IMR-90 (cell line): ENCODE data around the gene EPM2AIP1. TPM values are rescaled to one million over a fixed set of nuclear protein-coding genes. Genes with fewer than 3 reads are reported as not detected.

Experiments used
- ATAC-seq: fragments of 200-7000 bp; cut with Tn5 transposase; 2 replicates; pipeline ENCODE4 v1.9.1; 2020; ENCODE audit warnings: low read depth, mild to moderate bottlenecking, moderate library complexity
- BruUV-seq: library from RNA; stranded (reverse); fragments of 400-500 nt; replicated peaks from 2 replicates; lab custom pipeline; 2021; lab: Mats Ljungman, UMichigan
- CTCF ChIA-PET: fragments of 300-600 bp; formaldehyde crosslinking; extraction: SDS; loops from one replicate; lab custom pipeline; 2021; ENCODE audit warnings: antibody characterized with exemption; lab: Yijun Ruan, JAX
- POLR2A ChIA-PET: fragments of 300-600 bp; sonication (Branson Sonifier 250); formaldehyde crosslinking; loops from one replicate; lab custom pipeline; 2022; ENCODE audit warnings: antibody characterized with exemption; ENCODE audit not compliant: unreplicated experiment; lab: Charles Lee
- DNase-seq: peaks from one replicate; pipeline ENCODE4 v3.0.0; 2013
- H2AFZ ChIP-seq: replicated peaks from 2 replicates; pipeline ENCODE3; 2013; ENCODE audit warnings: low read length, mild to moderate bottlenecking; ENCODE audit not compliant: poor library complexity
- H2AK5ac ChIP-seq: 2 replicates; pipeline ENCODE4 v1.6.1; 2013; ENCODE audit warnings: low read depth, low read length, inconsistent platforms
- H2AK9ac ChIP-seq: replicated peaks from 2 replicates; pipeline ENCODE3; 2013; ENCODE audit warnings: mild to moderate bottlenecking, low read depth, low read length, moderate library complexity; ENCODE audit not compliant: poor library complexity
- H2BK120ac ChIP-seq: 2 replicates; pipeline ENCODE4 v1.6.1; 2013; ENCODE audit warnings: low read depth, low read length, inconsistent platforms
- H2BK15ac ChIP-seq: 3 replicates; pipeline ENCODE4 v1.6.1; 2013; ENCODE audit warnings: low read depth, low read length, inconsistent platforms
- H2BK20ac ChIP-seq: 2 replicates; pipeline ENCODE4 v1.6.1; 2013; ENCODE audit warnings: low read depth, mild to moderate bottlenecking, inconsistent platforms, low read length, moderate library complexity
- H2BK5ac ChIP-seq: 2 replicates; pipeline ENCODE4 v1.6.1; 2013; ENCODE audit warnings: mild to moderate bottlenecking, low read depth, low read length, inconsistent platforms; ENCODE audit not compliant: poor library complexity, severe bottlenecking
- H3K14ac ChIP-seq: replicated peaks from 2 replicates; pipeline ENCODE4 v1.6.1; 2013; ENCODE audit warnings: low read depth, low read length, inconsistent platforms
- H3K18ac ChIP-seq: 2 replicates; pipeline ENCODE4 v1.6.1; 2013; ENCODE audit warnings: low read depth, low read length, control low read depth
- H3K23ac ChIP-seq: 2 replicates; pipeline ENCODE4 v1.6.1; 2013; ENCODE audit warnings: low read depth, low read length, inconsistent platforms
- H3K27ac ChIP-seq: 2 replicates; pipeline ENCODE4 v1.5.1; 2013; ENCODE audit warnings: mild to moderate bottlenecking, control low read depth, low read length; ENCODE audit not compliant: insufficient read depth
- H3K27me3 ChIP-seq: 2 replicates; pipeline ENCODE4 v1.6.1; 2013; ENCODE audit warnings: low read length; ENCODE audit not compliant: control insufficient read depth, insufficient read depth
- H3K36me3 ChIP-seq: 2 replicates; pipeline ENCODE4 v1.6.1; 2013; ENCODE audit warnings: low read length, mixed read lengths; ENCODE audit not compliant: control insufficient read depth, insufficient read depth
- H3K4ac ChIP-seq: 2 replicates; pipeline ENCODE4 v1.6.1; 2013; ENCODE audit warnings: low read depth, low read length, inconsistent platforms
- H3K4me1 ChIP-seq: 2 replicates; pipeline ENCODE4 v1.6.1; 2013; ENCODE audit warnings: low read length, mixed read lengths; ENCODE audit not compliant: control insufficient read depth, insufficient read depth
- H3K4me2 ChIP-seq: 2 replicates; pipeline ENCODE4 v1.6.1; 2013; ENCODE audit warnings: low read depth, mild to moderate bottlenecking, control low read depth, low read length, moderate library complexity
- H3K4me3 ChIP-seq: 2 replicates; pipeline ENCODE4 v1.5.1; 2013; ENCODE audit warnings: low read depth, mild to moderate bottlenecking, control low read depth, low read length, moderate library complexity; ENCODE audit not compliant: insufficient read depth
- H3K56ac ChIP-seq: 2 replicates; pipeline ENCODE4 v1.6.1; 2013; ENCODE audit warnings: low read length, inconsistent platforms; ENCODE audit not compliant: insufficient read depth; ENCODE audit errors: extremely low read depth
- H3K79me1 ChIP-seq, 2 experiments: 2 replicates each; pipeline ENCODE4 v1.6.1; 2013; ENCODE audit warnings: low read length in 2 of 2, inconsistent platforms in 1 of 2, low read depth in 1 of 2
- H3K9ac ChIP-seq: 2 replicates; pipeline ENCODE4 v1.6.1; 2013; ENCODE audit warnings: low read depth, low read length, control low read depth
- H3K9me1 ChIP-seq: 2 replicates; pipeline ENCODE4 v1.6.1; 2013; ENCODE audit warnings: low read length, inconsistent platforms; ENCODE audit not compliant: insufficient read depth
- H3K9me3 ChIP-seq: 2 replicates; pipeline ENCODE4 v1.6.1; 2013; ENCODE audit warnings: low read length; ENCODE audit not compliant: control insufficient read depth, insufficient read depth
- H4K20me1 ChIP-seq: 2 replicates; pipeline ENCODE4 v1.6.1; 2013; ENCODE audit warnings: low read length, inconsistent platforms; ENCODE audit not compliant: insufficient read depth
- H4K5ac ChIP-seq: 2 replicates; pipeline ENCODE4 v1.6.1; 2013; ENCODE audit warnings: mild to moderate bottlenecking, low read depth, low read length, control low read depth
- H4K8ac ChIP-seq, 2 experiments: 2 replicates each; pipeline ENCODE4 v1.6.1; 2013; ENCODE audit warnings: low read depth in 2 of 2, low read length in 2 of 2, control low read depth in 1 of 2, inconsistent platforms in 1 of 2
- H4K91ac ChIP-seq: 2 replicates; pipeline ENCODE4 v1.6.1; 2013; ENCODE audit warnings: low read depth, low read length, inconsistent platforms; ENCODE audit not compliant: insufficient read depth
- BHLHE40 ChIP-seq: fragments of 150-350 bp; IDR thresholded peaks from 2 replicates; pipeline ENCODE4 v1.6.1; 2016; ENCODE audit warnings: mild to moderate bottlenecking, low read depth, low read length
- CHD1 ChIP-seq: IDR thresholded peaks from 2 replicates; pipeline ENCODE4 v1.6.1; 2012; ENCODE audit warnings: low read depth, low read length, improper control_type of control experiment
- ELK1 ChIP-seq: fragments of 150-350 bp; IDR thresholded peaks from 2 replicates; pipeline ENCODE4 v1.6.1; 2016; ENCODE audit warnings: low read depth, mild to moderate bottlenecking, low read length, moderate library complexity, borderline replicate concordance
- FOS ChIP-seq: fragments of 150-350 bp; IDR thresholded peaks from 2 replicates; pipeline ENCODE4 v1.6.1; 2016; ENCODE audit warnings: low read depth, low read length
- MAFK ChIP-seq: IDR thresholded peaks from 2 replicates; pipeline ENCODE4 v1.6.1; 2012; ENCODE audit warnings: low read depth, low read length, improper control_type of control experiment
- NFE2L2 ChIP-seq: fragments of 150-350 bp; IDR thresholded peaks from 2 replicates; pipeline ENCODE4 v1.6.1; 2016; ENCODE audit warnings: low read depth, mild to moderate bottlenecking, low read length
- RCOR1 ChIP-seq: IDR thresholded peaks from 2 replicates; pipeline ENCODE4 v1.6.1; 2012; ENCODE audit warnings: mild to moderate bottlenecking, low read length, improper control_type of control experiment; ENCODE audit not compliant: insufficient replicate concordance
- RFX5 ChIP-seq: IDR thresholded peaks from 2 replicates; pipeline ENCODE4 v1.8.0; 2012; ENCODE audit warnings: low read depth, mild to moderate bottlenecking, low read length, moderate library complexity
- SMC3 ChIP-seq: fragments of 150-350 bp; IDR thresholded peaks from 2 replicates; pipeline ENCODE4 v1.6.1; 2016; ENCODE audit warnings: low read depth, mild to moderate bottlenecking, antibody characterized with exemption, low read length, moderate library complexity
- WGBS, 2 experiments: methylation state at CpG; one replicate each; pipeline versions ENCODE4 v1.1.5 to v1.1.7; 2013; ENCODE audit warnings: missing lambda C conversion rate in 2 of 2; ENCODE audit not compliant: insufficient read length in 1 of 2; ENCODE audit errors: extremely low coverage in 2 of 2; 5-methylcytosine and 5-hydroxymethylcytosine counted together
- dilution Hi-C: fragments of 300-500 bp; cut with HindIII; formaldehyde crosslinking; loops from one replicate; pipeline ENCODE4 v1.14.3; 2018; ENCODE audit warnings: low sequenced_read_pairs; ENCODE audit not compliant: unreplicated experiment
- in situ Hi-C: fragments of 300-500 bp; cut with MboI; formaldehyde crosslinking; loops from 3 replicates; pipeline ENCODE4 v1.14.3; 2019; ENCODE audit warnings: low sequenced_read_pairs, inconsistent platforms, mixed read lengths
- intact Hi-C: fragments of 100-400 bp; cut with micrococcal nuclease; formaldehyde crosslinking; loops from 2 replicates; pipeline ENCODE4 v1.10.0; 2022
- polyA plus RNA-seq, 3 experiments: library from polyadenylated mRNA; depleted of rRNA; stranded (reverse); fragments of >200 nt; gene quantifications; 2 replicates each; pipeline ENCODE4 v1.2.3, GENCODE V29; 2012; ENCODE audit warnings: low replicate concordance in 1 of 3
- total RNA-seq: library from RNA; depleted of rRNA; stranded (reverse); fragments of >200 nt; gene quantifications from 2 replicates; pipeline ENCODE4 v1.2.3, GENCODE V29; 2012
- TF ChIP-seq, protein P1 (sequence below): conservative IDR thresholded peaks from 2 replicates; pipeline ENCODE4 v1.5.1; 2012; ENCODE audit warnings: mild to moderate bottlenecking, low read depth, low read length, improper control_type of control experiment

The EPM2AIP1 gene
- total and polyA plus RNA-seq, 2 of the 4 experiments (the other 2 are of a cell fraction), result 6.4 to 13.4 TPM

DNA sequence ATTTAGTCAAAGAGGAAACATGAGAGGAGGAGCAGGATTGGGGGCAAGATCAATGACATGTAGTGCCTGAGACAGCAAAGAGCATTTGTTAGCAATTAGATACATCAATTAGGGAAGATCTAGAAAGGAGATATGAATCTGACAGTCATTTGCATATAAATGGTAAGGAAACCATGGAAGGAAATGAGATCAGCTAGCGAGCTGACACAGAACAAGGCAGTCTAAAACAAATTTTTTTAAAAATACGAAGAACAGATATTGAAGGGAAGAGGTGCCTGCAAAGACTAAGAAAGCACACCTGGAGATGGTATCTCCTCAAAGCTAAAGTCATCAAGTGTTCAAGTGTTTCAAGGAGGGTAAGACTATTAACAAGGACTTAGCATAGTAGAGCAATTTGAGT is 4.6 kb downstream of the EPM2AIP1 start:
- no peaks in the 10 kb centered on the region for H3K27me3 ChIP-seq
- no peak overlapping the region for H4K91ac ChIP-seq
- H2AK9ac ChIP-seq, result no peak overlapping the region
- no peak overlapping the region for H3K14ac ChIP-seq
- no peaks in the 10 kb centered on the region for H3K9me1 ChIP-seq
- H2BK120ac ChIP-seq, result no peak overlapping the region
- no peak overlapping the region for H3K4me2 ChIP-seq
- in situ Hi-C loops (no loop called here), intact Hi-C loops (no loop called here), dilution Hi-C loops (no loop called here)
- DNase-seq, result no peak
- H3K4me1 ChIP-seq, result peaks cover 3% of the 10 kb centered on the region; the same call in 1 of the 2 replicates
- H3K56ac ChIP-seq, result no peak overlapping the region
- no peak overlapping the region for H2BK15ac ChIP-seq
- H3K9ac ChIP-seq, result no peak overlapping the region
- H4K5ac ChIP-seq, result no peak overlapping the region
- no peak overlapping the region for H2BK5ac ChIP-seq
- ATAC-seq, result no peak
- ChIA-PET CTCF (interaction anchor here (1.0 kb wide), 1 partner anchor 263 kb away, joined by 4 read pairs; no protein-coding TSS in a partner anchor), POLR2A (no interaction called here)
- H4K20me1 ChIP-seq, result peaks cover 22% of the 10 kb centered on the region; the same call in 1 of the 2 replicates
- TF ChIP-seq RCOR1 (no peak), ELK1 (no peak), BHLHE40 (no peak), FOS (no peak), SMC3 (no peak), MAFK (no peak), NFE2L2 (no peak), CHD1 (no peak), RFX5 (no peak)
- TF ChIP-seq, protein P1, sequence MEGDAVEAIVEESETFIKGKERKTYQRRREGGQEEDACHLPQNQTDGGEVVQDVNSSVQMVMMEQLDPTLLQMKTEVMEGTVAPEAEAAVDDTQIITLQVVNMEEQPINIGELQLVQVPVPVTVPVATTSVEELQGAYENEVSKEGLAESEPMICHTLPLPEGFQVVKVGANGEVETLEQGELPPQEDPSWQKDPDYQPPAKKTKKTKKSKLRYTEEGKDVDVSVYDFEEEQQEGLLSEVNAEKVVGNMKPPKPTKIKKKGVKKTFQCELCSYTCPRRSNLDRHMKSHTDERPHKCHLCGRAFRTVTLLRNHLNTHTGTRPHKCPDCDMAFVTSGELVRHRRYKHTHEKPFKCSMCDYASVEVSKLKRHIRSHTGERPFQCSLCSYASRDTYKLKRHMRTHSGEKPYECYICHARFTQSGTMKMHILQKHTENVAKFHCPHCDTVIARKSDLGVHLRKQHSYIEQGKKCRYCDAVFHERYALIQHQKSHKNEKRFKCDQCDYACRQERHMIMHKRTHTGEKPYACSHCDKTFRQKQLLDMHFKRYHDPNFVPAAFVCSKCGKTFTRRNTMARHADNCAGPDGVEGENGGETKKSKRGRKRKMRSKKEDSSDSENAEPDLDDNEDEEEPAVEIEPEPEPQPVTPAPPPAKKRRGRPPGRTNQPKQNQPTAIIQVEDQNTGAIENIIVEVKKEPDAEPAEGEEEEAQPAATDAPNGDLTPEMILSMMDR, result no peak
- BruUV-seq, result no TSS peak
- no peak overlapping the region for H3K27ac ChIP-seq
- no peak overlapping the region for H3K4ac ChIP-seq
- H2AFZ ChIP-seq, result no peak overlapping the region
- H3K79me1 ChIP-seq, result peaks cover 3 to 36% of the 10 kb centered on the region in 2 experiments
- WGBS, 2 experiments, result 80% methylated on average over 1 of the region's 2 CpGs; no CpG with 5 or more reads in 1 of the 2 experiments
- H3K18ac ChIP-seq, result no peak overlapping the region
- H3K23ac ChIP-seq, result peak overlapping the region; percentile 73; the same call in 1 of the 2 replicates
- H3K9me3 ChIP-seq, result no peaks in the 10 kb centered on the region
- no peak overlapping the region for H2BK20ac ChIP-seq
- H2AK5ac ChIP-seq, result no peak overlapping the region
- H3K4me3 ChIP-seq, result no peak overlapping the region
- H4K8ac ChIP-seq, result no peak overlapping the region
- peaks cover 20% of the 10 kb centered on the region for H3K36me3 ChIP-seq
